Measurements from ENCODE around the gene TMEM79. TPM values are rescaled to one million over a fixed set of nuclear protein-coding genes. Genes with fewer than 3 reads are reported as not detected.
A peak's percentile ranks its signal among the peaks of the same experiment; 100 is the strongest.

Gene TMEM79
- total RNA-seq, 1 experiment from 2014 or later, result 10.4 TPM

GRCh38 chr1:156291226-156292061, 7.3 kb downstream of the TMEM79 start:
- no peak overlapping the region for H3K4me3 ChIP-seq
- TF ChIP-seq EZH2 (IDR thresholded peaks at IDR 0.05; ENCODE audit: low read depth) (no peak), CTCF (conservative IDR thresholded peaks at IDR 0.05) (no peak)
- no peaks in the 10 kb centered on the region for H3K27me3 ChIP-seq (ENCODE audit: insufficient read depth, low read depth)
- ChIA-PET POLR2A (ENCODE audit: unreplicated experiment) (no interaction called here), CTCF (no interaction called here)
- no peaks in the 10 kb centered on the region for H3K79me2 ChIP-seq (ENCODE audit: low read depth)
- no peak for DNase-seq
- no peak overlapping the region for H2AFZ ChIP-seq
- intact Hi-C loops (cut with micrococcal nuclease; ENCODE audit: unreplicated experiment), result no loop called here
- no peak overlapping the region for H3K4me2 ChIP-seq
- BruUV-seq (replicated peaks), result no TSS peak
- H4K20me1 ChIP-seq (ENCODE audit: insufficient read depth), result no peaks in the 10 kb centered on the region
- no peaks in the 10 kb centered on the region for H3K9me2 ChIP-seq (ENCODE audit: insufficient read depth)
- peaks cover 13% of the 10 kb centered on the region; the same call in 1 of the 2 replicates for H3F3A ChIP-seq (ENCODE audit: insufficient read depth, low read depth)
- no peak overlapping the region for H3K27ac ChIP-seq
- peaks cover 8% of the 10 kb centered on the region; the same call in 1 of the 2 replicates for H3K4me1 ChIP-seq (replicated peaks; ENCODE audit: insufficient read depth)
- 0 out of 2 replicates have a peak, but pooled peaks cover 8% of the 10 kb centered on the region for H3K36me3 ChIP-seq (ENCODE audit: low read depth)
- H3K9me3 ChIP-seq (ENCODE audit: insufficient read depth, low read depth), result no peaks in the 10 kb centered on the region

GRCh38 chr1:156293098-156293434, 8.9 kb downstream of the TMEM79 start:
- POLR2A ChIA-PET (ENCODE audit: unreplicated experiment), result interaction anchor here (0.6 kb wide), 1 partner anchor 28 kb away, joined by 6 read pairs; no protein-coding TSS in a partner anchor
- Histone ChIP-seq H4K20me1 (ENCODE audit: insufficient read depth) (no peaks in the 10 kb centered on the region), H3K9me3 (ENCODE audit: insufficient read depth, low read depth) (no peaks in the 10 kb centered on the region), H3K4me3 (no peak overlapping the region), H3K4me2 (no peak overlapping the region), H3K27ac (no peak overlapping the region), H3K27me3 (ENCODE audit: insufficient read depth, low read depth) (no peaks in the 10 kb centered on the region), H2AFZ (no peak overlapping the region), H3F3A (ENCODE audit: insufficient read depth, low read depth) (peaks cover 13% of the 10 kb centered on the region; the same call in 1 of the 2 replicates), H3K36me3 (ENCODE audit: low read depth) (0 out of 2 replicates have a peak, but pooled peaks cover 5% of the 10 kb centered on the region), H3K79me2 (ENCODE audit: low read depth) (no peaks in the 10 kb centered on the region), H3K4me1 (replicated peaks; ENCODE audit: insufficient read depth) (peaks cover 8% of the 10 kb centered on the region; the same call in 1 of the 2 replicates), H3K9me2 (ENCODE audit: insufficient read depth) (no peaks in the 10 kb centered on the region)
- DNase-seq, result no peak
- CTCF ChIA-PET, result no interaction called here
- intact Hi-C loops (cut with micrococcal nuclease; ENCODE audit: unreplicated experiment), result no loop called here
- BruUV-seq (replicated peaks), result no TSS peak
- TF ChIP-seq CTCF (conservative IDR thresholded peaks at IDR 0.05) (no peak), EZH2 (IDR thresholded peaks at IDR 0.05; ENCODE audit: low read depth) (no peak)

DNA sequence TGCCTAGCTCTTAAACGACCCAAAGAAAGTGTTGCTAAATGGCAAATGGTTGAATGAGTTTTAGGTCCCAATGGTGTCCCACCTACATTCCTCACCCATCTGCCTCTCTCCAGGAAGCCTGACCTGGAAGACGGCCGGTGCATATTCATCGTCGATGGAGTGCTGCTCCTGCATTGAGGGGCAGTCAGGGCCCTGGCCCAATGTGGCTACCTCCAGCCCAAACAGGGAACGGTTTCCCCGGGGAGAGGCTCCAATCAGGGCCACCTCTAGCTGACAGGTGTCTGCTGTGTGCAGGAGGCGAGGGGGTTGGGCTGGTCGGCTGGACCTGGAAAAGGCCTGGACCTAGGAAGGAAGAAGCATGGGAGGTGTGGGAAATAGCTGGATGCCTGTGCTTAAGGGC, 9.8 kb downstream of the TMEM79 start:
- Histone ChIP-seq H3F3A (ENCODE audit: insufficient read depth, low read depth) (peaks cover 13% of the 10 kb centered on the region; the same call in 1 of the 2 replicates), H3K27me3 (ENCODE audit: insufficient read depth, low read depth) (no peaks in the 10 kb centered on the region), H3K9me3 (ENCODE audit: insufficient read depth, low read depth) (no peaks in the 10 kb centered on the region), H3K4me2 (no peak overlapping the region), H4K20me1 (ENCODE audit: insufficient read depth) (no peaks in the 10 kb centered on the region), H3K4me1 (replicated peaks; ENCODE audit: insufficient read depth) (peaks cover 8% of the 10 kb centered on the region; the same call in 1 of the 2 replicates), H3K27ac (no peak overlapping the region), H3K36me3 (ENCODE audit: low read depth) (no peaks in the 10 kb centered on the region), H2AFZ (no peak overlapping the region), H3K79me2 (ENCODE audit: low read depth) (no peaks in the 10 kb centered on the region), H3K4me3 (no peak overlapping the region), H3K9me2 (ENCODE audit: insufficient read depth) (no peaks in the 10 kb centered on the region)
- ChIA-PET CTCF (no interaction called here), POLR2A (ENCODE audit: unreplicated experiment) (interaction anchor here (0.6 kb wide), 1 partner anchor 28 kb away, joined by 6 read pairs; no protein-coding TSS in a partner anchor)
- TF ChIP-seq EZH2 (IDR thresholded peaks at IDR 0.05; ENCODE audit: low read depth), result no peak
- TF ChIP-seq CTCF (conservative IDR thresholded peaks at IDR 0.05), result no peak
- intact Hi-C loops (cut with micrococcal nuclease; ENCODE audit: unreplicated experiment), result no loop called here
- no peak for DNase-seq
- TSS peak; percentile 36 for BruUV-seq (replicated peaks)
